H7 (cell line): ENCODE measurements around the gene RTL10. TPM values are rescaled to one million over a fixed set of nuclear protein-coding genes. Genes with fewer than 3 reads are reported as not detected.

ENCODE experiments used
- DNase-seq: peaks from one replicate; pipeline ENCODE4 v3.0.0; 2012
- H3K27me3 ChIP-seq: 2 replicates; pipeline ENCODE4 v1.6.0; 2011; ENCODE audit warnings: mild to moderate bottlenecking, low read length; ENCODE audit not compliant: control insufficient read depth, insufficient read depth
- H3K36me3 ChIP-seq: replicated peaks from 2 replicates; pipeline ENCODE4 v1.5.1; 2011; ENCODE audit warnings: low read length; ENCODE audit not compliant: control insufficient read depth, insufficient read depth
- H3K4me3 ChIP-seq: 2 replicates; pipeline ENCODE4 v1.5.1; 2011; ENCODE audit warnings: low read depth, mild to moderate bottlenecking, control low read depth, low read length, moderate library complexity; ENCODE audit not compliant: insufficient read depth
- total RNA-seq: library from RNA; depleted of rRNA; stranded (reverse); fragments of >200 nt; shearing (Covaris generic); gene quantifications from 2 replicates; pipeline ENCODE4 v1.2.3, GENCODE V29; 2014

The RTL10 gene
- total RNA-seq, 1 experiment from 2014 or later = 12.3 TPM

GRCh38 chr22:19865141-19865829 lies 10.6 kb upstream of the RTL10 start:
- Histone ChIP-seq H3K27me3 (no peaks in the 10 kb centered on the region), H3K4me3 (no peak overlapping the region), H3K36me3 (no peaks in the 10 kb centered on the region)
- no peak for DNase-seq

DNA sequence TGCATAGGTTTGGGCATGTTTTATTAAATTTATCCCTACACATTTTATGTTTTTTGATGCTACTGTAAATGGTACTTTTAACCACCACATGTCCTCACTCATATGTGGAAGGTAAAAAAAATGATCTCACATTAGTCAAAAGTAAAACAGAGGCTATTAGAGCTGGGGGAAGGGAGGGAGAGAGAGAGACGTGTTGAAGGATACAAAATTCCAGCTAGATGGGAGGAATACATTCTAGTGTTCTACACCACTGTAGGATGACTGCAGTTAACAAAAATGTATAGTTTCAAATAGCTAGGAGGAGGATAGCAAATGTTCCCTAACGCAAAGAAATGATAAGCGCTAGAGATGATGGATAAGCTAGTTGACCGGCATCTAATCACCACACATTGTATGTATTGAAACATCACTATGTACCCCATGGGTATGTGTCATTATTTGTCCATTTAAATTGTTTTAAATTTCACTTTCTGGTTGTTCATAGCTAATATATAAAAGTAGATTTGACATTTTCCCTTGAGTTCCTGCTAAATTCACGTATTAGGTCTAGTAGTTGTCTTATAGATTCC lies 9.9 kb upstream of the RTL10 start:
- no peaks in the 10 kb centered on the region for H3K27me3 ChIP-seq
- H3K36me3 ChIP-seq = no peaks in the 10 kb centered on the region
- no peak overlapping the region for H3K4me3 ChIP-seq
- DNase-seq = no peak

DNA sequence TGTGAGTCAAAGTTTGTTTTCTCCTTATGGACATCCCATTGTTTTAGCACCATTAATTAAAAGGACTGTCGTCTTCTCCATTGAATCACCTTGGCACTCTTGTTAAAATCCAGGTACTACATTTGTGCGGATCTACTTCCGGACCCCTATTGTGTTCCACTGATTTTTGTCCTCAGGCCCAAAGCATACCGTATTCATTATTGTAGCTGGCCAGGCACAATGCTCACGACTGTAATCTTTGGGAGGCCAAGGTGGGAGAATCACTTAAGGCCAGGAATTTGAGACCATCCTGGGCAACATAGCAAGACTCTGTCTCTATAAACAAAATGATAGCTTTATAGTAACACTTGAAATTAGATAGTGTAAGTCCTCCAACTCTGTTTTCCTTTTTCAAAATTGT lies 8.9 kb upstream of the RTL10 start:
- H3K27me3 ChIP-seq = no peaks in the 10 kb centered on the region
- H3K4me3 ChIP-seq = no peak overlapping the region
- DNase-seq = no peak
- no peaks in the 10 kb centered on the region for H3K36me3 ChIP-seq

GRCh38 chr22:19862619-19863246 lies 8.1 kb upstream of the RTL10 start:
- Histone ChIP-seq H3K27me3 (no peaks in the 10 kb centered on the region), H3K36me3 (no peaks in the 10 kb centered on the region), H3K4me3 (no peak overlapping the region)
- DNase-seq = no peak

DNA sequence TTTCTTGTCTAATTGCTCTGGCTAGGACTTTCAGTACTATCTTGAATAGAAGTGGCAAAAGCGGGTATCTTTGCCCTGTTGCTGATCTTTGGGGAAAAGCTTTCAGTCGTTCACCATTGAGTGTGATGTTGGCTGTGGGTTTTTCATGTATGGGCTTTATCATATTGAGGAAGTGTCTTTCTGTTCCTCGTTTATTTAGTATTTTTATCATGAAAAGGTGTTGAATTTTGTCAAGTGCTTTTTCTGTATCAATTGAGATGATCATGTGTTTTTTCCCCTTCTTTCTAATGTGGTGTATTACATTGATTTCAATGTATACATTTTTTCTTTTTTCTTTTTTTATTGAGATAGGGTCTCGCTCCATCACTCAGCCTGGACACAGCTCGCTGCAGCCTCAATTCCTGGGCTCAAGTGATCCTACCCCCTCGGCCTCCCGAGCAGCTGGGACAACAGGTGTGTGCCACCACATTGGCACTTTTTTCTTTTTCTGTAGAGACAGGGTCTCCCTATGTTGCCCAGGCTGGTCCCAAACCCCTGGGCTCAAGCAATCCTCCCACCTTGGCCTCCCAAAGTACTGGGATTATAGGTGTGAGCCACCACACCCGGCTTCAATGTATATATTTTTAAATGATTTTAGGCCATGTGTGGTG lies 5.3 kb upstream of the RTL10 start:
- no peak overlapping the region for H3K4me3 ChIP-seq
- H3K36me3 ChIP-seq = no peaks in the 10 kb centered on the region
- DNase-seq = no peak
- no peaks in the 10 kb centered on the region for H3K27me3 ChIP-seq

DNA sequence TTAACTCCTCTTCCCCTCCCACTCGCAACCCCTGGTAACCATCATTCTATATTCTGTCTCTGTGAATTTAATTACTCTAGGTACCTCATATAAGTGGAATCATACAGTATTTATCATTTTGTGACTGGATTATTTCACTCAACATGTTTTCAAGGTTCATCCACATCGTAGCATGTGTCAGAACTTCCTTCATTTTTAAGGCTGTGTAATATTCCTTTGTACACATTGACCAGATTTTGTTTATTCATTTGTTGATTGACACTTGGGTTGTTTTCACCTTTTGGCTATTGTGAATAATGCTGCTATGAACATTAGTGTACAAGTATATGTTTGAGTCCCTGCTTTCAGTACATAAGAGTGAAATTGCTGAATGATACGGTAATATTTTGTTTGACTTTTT lies 2.7 kb upstream of the RTL10 start:
- Histone ChIP-seq H3K4me3 (no peak overlapping the region), H3K27me3 (no peaks in the 10 kb centered on the region), H3K36me3 (peaks cover 6% of the 10 kb centered on the region)
- DNase-seq = no peak

- H3K36me3 ChIP-seq = peaks cover 18% of the 10 kb centered on the region
- peak; percentile 83 for DNase-seq
- H3K4me3 ChIP-seq = peak overlapping the region; percentile 90
Observed at GRCh38 chr22:19855504-19856409, 1.1 kb upstream of the RTL10 start.

GRCh38 chr22:19853879-19854777 lies 546 bp downstream of the RTL10 start:
- no peak for DNase-seq
- H3K36me3 ChIP-seq = peaks cover 19% of the 10 kb centered on the region
- peak overlapping the region; percentile 90 for H3K4me3 ChIP-seq
- no peaks in the 10 kb centered on the region for H3K27me3 ChIP-seq

More at GRCh38 chr22:19855504-19856409, 1.1 kb upstream of the RTL10 start:
- H3K27me3 ChIP-seq = no peaks in the 10 kb centered on the region

- peak; percentile 46 for DNase-seq
- Histone ChIP-seq H3K4me3 (peak overlapping the region; percentile 90), H3K27me3 (no peaks in the 10 kb centered on the region), H3K36me3 (peaks cover 19% of the 10 kb centered on the region)
Observed at GRCh38 chr22:19853058-19853878, 1.4 kb downstream of the RTL10 start.

GRCh38 chr22:19852177-19852781 lies 2.4 kb downstream of the RTL10 start:
- H3K4me3 ChIP-seq = no peak overlapping the region

DNA sequence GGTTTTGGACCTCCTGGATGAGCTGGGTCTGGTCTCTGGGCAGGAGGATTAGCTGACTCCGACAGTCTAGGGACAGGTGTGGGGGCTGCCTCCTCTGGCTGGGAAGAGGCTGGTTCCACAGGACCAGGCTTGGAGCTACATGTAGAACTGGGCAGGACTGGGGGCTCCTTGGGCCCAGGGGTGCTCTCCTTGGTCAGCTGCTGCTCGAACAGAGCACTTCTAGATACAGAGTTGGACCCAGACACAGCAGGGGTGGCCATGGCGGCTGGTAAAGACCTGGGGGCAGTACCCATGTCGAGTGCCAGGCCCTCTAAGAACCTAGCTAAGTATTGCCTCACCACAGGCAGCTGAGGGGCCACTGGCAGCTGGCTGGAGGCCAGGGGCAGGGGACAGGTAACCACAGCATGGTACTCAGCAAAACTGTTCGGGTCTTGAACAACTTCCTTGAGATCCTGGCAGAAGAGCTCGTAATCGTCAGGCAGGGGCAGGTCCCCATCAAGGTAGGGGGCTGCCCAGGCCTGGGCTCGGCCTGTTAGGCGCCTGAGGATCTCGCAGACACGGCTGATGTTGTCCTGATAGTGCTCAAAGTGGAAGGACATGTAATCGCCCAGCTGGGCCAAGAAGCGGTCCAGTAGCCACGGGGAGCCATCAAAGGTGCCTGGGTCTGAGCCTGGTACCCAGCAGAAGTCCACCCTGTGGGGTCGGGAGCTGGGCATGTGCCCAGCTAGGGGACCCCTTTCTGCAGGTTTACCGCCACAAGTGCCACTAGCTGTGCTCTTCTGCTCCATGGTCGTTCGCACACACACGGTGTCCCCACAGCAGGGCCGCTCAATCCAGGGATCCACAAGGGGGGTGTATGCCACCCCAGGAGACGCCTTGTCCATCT lies 3.1 kb downstream of the RTL10 start:
- H3K4me3 ChIP-seq = no peak overlapping the region
- peaks cover 19% of the 10 kb centered on the region for H3K36me3 ChIP-seq
- peak; percentile 27 for DNase-seq
- no peaks in the 10 kb centered on the region for H3K27me3 ChIP-seq

More at GRCh38 chr22:19852177-19852781, 2.4 kb downstream of the RTL10 start:
- DNase-seq = peak; percentile 23
- Histone ChIP-seq H3K27me3 (no peaks in the 10 kb centered on the region), H3K36me3 (peaks cover 19% of the 10 kb centered on the region)

DNA sequence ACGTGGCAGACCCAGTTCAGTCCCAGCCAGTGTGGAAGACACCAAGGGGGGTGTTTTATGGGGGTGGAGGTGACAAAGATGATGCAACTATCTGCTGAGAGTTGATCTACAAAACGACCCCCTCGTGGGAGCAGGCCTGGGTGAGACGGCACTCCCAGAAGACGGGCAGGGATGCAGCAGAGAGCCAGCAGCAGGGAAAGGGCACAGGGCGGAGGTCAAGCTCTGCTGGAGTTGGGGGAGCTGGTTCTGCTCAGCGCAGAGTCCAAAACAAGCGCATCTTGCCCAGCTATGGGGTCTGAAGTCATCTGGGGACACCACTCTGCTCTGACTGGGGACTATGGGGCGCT lies 3.9 kb downstream of the RTL10 start:
- no peaks in the 10 kb centered on the region for H3K27me3 ChIP-seq
- H3K4me3 ChIP-seq = no peak overlapping the region
- DNase-seq = peak; percentile 25
- peaks cover 19% of the 10 kb centered on the region for H3K36me3 ChIP-seq
